ENCODE data around the gene TSPAN5. TPM values are rescaled to one million over a fixed set of nuclear protein-coding genes. Genes with fewer than 3 reads are reported as not detected.

The TSPAN5 gene
- total and polyA plus RNA-seq, 2 donors from 2014 or later = 6.8 to 13.8 TPM

GRCh38 chr4:98508829-98509598, 149.4 kb downstream of the TSPAN5 start:
- DNase-seq (no peak), FAIRE-seq (no peak)
- TF ChIP-seq, protein P1, sequence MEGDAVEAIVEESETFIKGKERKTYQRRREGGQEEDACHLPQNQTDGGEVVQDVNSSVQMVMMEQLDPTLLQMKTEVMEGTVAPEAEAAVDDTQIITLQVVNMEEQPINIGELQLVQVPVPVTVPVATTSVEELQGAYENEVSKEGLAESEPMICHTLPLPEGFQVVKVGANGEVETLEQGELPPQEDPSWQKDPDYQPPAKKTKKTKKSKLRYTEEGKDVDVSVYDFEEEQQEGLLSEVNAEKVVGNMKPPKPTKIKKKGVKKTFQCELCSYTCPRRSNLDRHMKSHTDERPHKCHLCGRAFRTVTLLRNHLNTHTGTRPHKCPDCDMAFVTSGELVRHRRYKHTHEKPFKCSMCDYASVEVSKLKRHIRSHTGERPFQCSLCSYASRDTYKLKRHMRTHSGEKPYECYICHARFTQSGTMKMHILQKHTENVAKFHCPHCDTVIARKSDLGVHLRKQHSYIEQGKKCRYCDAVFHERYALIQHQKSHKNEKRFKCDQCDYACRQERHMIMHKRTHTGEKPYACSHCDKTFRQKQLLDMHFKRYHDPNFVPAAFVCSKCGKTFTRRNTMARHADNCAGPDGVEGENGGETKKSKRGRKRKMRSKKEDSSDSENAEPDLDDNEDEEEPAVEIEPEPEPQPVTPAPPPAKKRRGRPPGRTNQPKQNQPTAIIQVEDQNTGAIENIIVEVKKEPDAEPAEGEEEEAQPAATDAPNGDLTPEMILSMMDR (IDR thresholded peaks at IDR 0.05; ENCODE audit: borderline replicate concordance, extremely low read depth, insufficient read depth) = no peak
- H3K4me3 ChIP-seq (ENCODE audit: low read length in 3 of 3) = no peak overlapping the region
- intact Hi-C loops (cut with DNase I) = no loop called here
- H3K9me3 ChIP-seq (ENCODE audit: control insufficient read depth in 2 of 3, insufficient read depth in 1 of 3, low read length in 3 of 3) = no peaks in the 10 kb centered on the region
- no peaks in the 10 kb centered on the region for H3K4me1 ChIP-seq (ENCODE audit: control insufficient read depth in 2 of 3, insufficient read depth in 2 of 3, low read depth in 1 of 3, low read length in 3 of 3)
- H3K36me3 ChIP-seq (ENCODE audit: control insufficient read depth in 2 of 3, insufficient read depth in 3 of 3, low read length in 3 of 3) = no peaks in the 10 kb centered on the region
- no peak overlapping the region for H3K27ac ChIP-seq (ENCODE audit: low read depth in 2 of 2, low read length in 2 of 2)
- no peaks in the 10 kb centered on the region for H3K27me3 ChIP-seq (ENCODE audit: control insufficient read depth, insufficient read depth, low read length)
- H3K9ac ChIP-seq (ENCODE audit: low read length in 3 of 3) = no peak overlapping the region

DNA sequence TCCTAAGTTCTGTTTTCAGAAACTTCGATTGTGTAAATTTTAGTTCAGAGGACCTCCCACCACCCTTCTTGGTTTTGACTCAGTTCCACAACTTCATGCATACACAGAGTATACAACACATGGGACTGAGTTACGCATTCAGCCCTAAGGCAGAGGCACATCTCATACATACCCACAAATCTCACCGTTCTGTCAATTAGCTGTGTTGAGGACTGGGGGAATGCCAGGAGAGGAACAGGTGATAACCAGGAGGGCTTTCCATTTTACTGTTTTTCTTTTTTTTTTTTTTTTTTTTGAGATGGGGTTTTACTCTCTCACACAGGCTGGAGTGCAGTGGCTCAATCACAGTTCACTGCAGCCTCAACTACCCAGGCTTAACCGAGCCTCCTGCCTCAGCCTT, 150.2 kb downstream of the TSPAN5 start:
- Histone ChIP-seq H3K36me3 (ENCODE audit: control insufficient read depth in 2 of 3, insufficient read depth in 3 of 3, low read length in 3 of 3) (no peaks in the 10 kb centered on the region), H3K9me3 (ENCODE audit: control insufficient read depth in 2 of 3, insufficient read depth in 1 of 3, low read length in 3 of 3) (no peaks in the 10 kb centered on the region), H3K4me1 (ENCODE audit: control insufficient read depth in 2 of 3, insufficient read depth in 2 of 3, low read depth in 1 of 3, low read length in 3 of 3) (no peaks in the 10 kb centered on the region), H3K4me3 (ENCODE audit: low read length in 3 of 3) (no peak overlapping the region), H3K9ac (ENCODE audit: low read length in 3 of 3) (no peak overlapping the region), H3K27me3 (ENCODE audit: control insufficient read depth, insufficient read depth, low read length) (no peaks in the 10 kb centered on the region), H3K27ac (ENCODE audit: low read depth in 2 of 2, low read length in 2 of 2) (no peak overlapping the region)
- TF ChIP-seq, protein P1 (IDR thresholded peaks at IDR 0.05; ENCODE audit: borderline replicate concordance, extremely low read depth, insufficient read depth) = no peak
- FAIRE-seq (no peak), DNase-seq (no peak)
- intact Hi-C loops (cut with DNase I) = no loop called here

DNA sequence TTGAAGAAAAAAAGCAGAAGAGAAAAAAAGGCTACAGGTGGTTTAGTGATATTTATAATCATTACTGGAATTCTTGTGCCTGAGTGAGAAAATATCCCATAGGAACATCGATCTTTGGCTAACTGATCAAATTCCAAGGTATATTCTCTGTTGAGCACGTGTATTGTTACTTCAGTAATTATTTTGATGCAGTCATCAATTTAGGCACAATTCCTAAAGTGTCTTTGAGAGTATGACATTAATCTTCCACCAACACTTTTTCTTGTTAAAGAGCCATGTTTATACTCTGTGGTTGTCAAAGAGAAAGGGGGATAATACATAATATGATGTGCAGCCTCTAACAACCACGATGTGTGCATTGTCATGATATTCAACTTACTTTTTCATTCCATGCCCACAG, 151.1 kb downstream of the TSPAN5 start:
- Histone ChIP-seq H3K9me3 (ENCODE audit: control insufficient read depth in 2 of 3, insufficient read depth in 1 of 3, low read length in 3 of 3) (no peaks in the 10 kb centered on the region), H3K27me3 (ENCODE audit: control insufficient read depth, insufficient read depth, low read length) (no peaks in the 10 kb centered on the region), H3K36me3 (ENCODE audit: control insufficient read depth in 2 of 3, insufficient read depth in 3 of 3, low read length in 3 of 3) (no peaks in the 10 kb centered on the region), H3K4me3 (ENCODE audit: low read length in 3 of 3) (no peak overlapping the region), H3K4me1 (ENCODE audit: control insufficient read depth in 2 of 3, insufficient read depth in 2 of 3, low read depth in 1 of 3, low read length in 3 of 3) (no peaks in the 10 kb centered on the region), H3K9ac (ENCODE audit: low read length in 3 of 3) (no peak overlapping the region), H3K27ac (ENCODE audit: low read depth in 2 of 2, low read length in 2 of 2) (no peak overlapping the region)
- intact Hi-C loops (cut with DNase I) = no loop called here
- DNase-seq = no peak
- TF ChIP-seq, protein P1 (IDR thresholded peaks at IDR 0.05; ENCODE audit: borderline replicate concordance, extremely low read depth, insufficient read depth) = no peak
- no peak for FAIRE-seq
